GM12801 (cell line): Measurements from ENCODE around the gene UBE2F.

Experiments
- CTCF ChIP-seq: IDR thresholded peaks from one replicate; pipeline ENCODE4 v1.5.1; 2011; ENCODE audit warnings: control low read depth; ENCODE audit not compliant: insufficient read length; ENCODE audit errors: extremely low read depth

UBE2F gene

GRCh38 chr2:237972211-237972610 is 5.4 kb downstream of the UBE2F start:
- TF ChIP-seq CTCF: no peak

- no peak for TF ChIP-seq CTCF
Measured at GRCh38 chr2:237972936-237973335, 6.1 kb downstream of the UBE2F start.

- TF ChIP-seq CTCF: no peak
Measured at GRCh38 chr2:237977380-237977779, 10.6 kb downstream of the UBE2F start.

- no peak for TF ChIP-seq CTCF
Measured at GRCh38 chr2:237978058-237978712, 11.4 kb downstream of the UBE2F start.

- no peak for TF ChIP-seq CTCF
Measured at GRCh38 chr2:237979331-237979730, 12.5 kb downstream of the UBE2F start.

GRCh38 chr2:237980087-237980486 is 13.3 kb downstream of the UBE2F start:
- TF ChIP-seq CTCF: no peak

- TF ChIP-seq CTCF: no peak
Measured at GRCh38 chr2:237980751-237981150, 13.9 kb downstream of the UBE2F start.
